HG03460 (cell line): ENCODE data around the gene CTPS1.

Source experiments
- ATAC-seq: cut with Tn5 transposase; IDR thresholded peaks from one replicate; pipeline ENCODE4 v1.9.1; 2021; ENCODE audit not compliant: unreplicated experiment

Gene CTPS1

GRCh38 chr1:40979241-40980067 is at the start of gene CTPS1:
Gene CTPS1 (plus strand): TSS chr1:40979696. CDS start chr1:40983291, 3,595 bp downstream.
- peak; percentile 81 for ATAC-seq

- ATAC-seq = no peak
Observed at GRCh38 chr1:40930174-40930964, 49.1 kb upstream of the CTPS1 start.

- ATAC-seq = no peak
Observed at GRCh38 chr1:40931601-40932000, 47.9 kb upstream of the CTPS1 start.

GRCh38 chr1:40932006-40932405 is 47.5 kb upstream of the CTPS1 start:
- ATAC-seq = no peak

- no peak for ATAC-seq
Observed at GRCh38 chr1:40936931-40937339, 42.6 kb upstream of the CTPS1 start.

- no peak for ATAC-seq
Observed at GRCh38 chr1:40938393-40938792, 41.1 kb upstream of the CTPS1 start.

GRCh38 chr1:40939320-40940059 is 40.0 kb upstream of the CTPS1 start:
- ATAC-seq = no peak

GRCh38 chr1:40944326-40944725 is 35.2 kb upstream of the CTPS1 start:
- no peak for ATAC-seq

- ATAC-seq = no peak
Observed at GRCh38 chr1:40944841-40945430, 34.6 kb upstream of the CTPS1 start.

GRCh38 chr1:40945491-40945973 is 34.0 kb upstream of the CTPS1 start:
- ATAC-seq = no peak

GRCh38 chr1:40948741-40949443 is 30.6 kb upstream of the CTPS1 start:
- ATAC-seq = no peak

- ATAC-seq = no peak
Observed at GRCh38 chr1:40949563-40949962, 29.9 kb upstream of the CTPS1 start.

- no peak for ATAC-seq
Observed at GRCh38 chr1:40951943-40952743, 27.4 kb upstream of the CTPS1 start.

- ATAC-seq = no peak
Observed at GRCh38 chr1:40952744-40953315, 26.7 kb upstream of the CTPS1 start.

GRCh38 chr1:40954626-40955025 is 24.9 kb upstream of the CTPS1 start:
- no peak for ATAC-seq

GRCh38 chr1:40955266-40955665 is 24.2 kb upstream of the CTPS1 start:
- ATAC-seq = no peak

GRCh38 chr1:40956407-40956806 is 23.1 kb upstream of the CTPS1 start:
- no peak for ATAC-seq

GRCh38 chr1:40958210-40958609 is 21.3 kb upstream of the CTPS1 start:
- ATAC-seq = no peak

GRCh38 chr1:40965531-40965930 is 14.0 kb upstream of the CTPS1 start:
- no peak for ATAC-seq
